HG03571 (cell line): Measurements from ENCODE around the gene INSIG1.

ENCODE experiments used
- ATAC-seq: cut with Tn5 transposase; IDR thresholded peaks from one replicate; pipeline ENCODE4 v1.9.1; 2021; ENCODE audit not compliant: unreplicated experiment

INSIG1 gene

GRCh38 chr7:155284496-155285274 is 13.0 kb upstream of the INSIG1 start:
- no peak for ATAC-seq

DNA sequence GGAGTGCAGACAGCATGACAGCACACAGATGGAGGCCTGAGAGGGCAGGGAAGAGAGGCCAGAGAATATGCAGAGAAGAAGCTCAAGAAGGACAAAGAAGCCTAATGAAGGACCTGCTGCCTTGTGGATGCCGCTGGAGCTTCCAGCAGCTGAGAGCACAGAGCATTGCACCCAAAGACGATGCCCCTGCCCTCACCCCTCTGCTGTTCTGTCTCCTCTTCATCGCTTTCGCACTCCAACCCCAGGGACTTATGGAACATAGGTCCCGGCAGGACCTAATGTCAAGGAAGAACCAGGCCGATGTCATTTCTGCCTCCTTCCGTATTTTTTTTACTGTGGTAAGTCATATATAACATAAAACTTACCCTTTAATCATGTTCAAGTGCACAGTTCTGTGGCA is 12.3 kb upstream of the INSIG1 start:
- no peak for ATAC-seq

- no peak for ATAC-seq
Observed at GRCh38 chr7:155285833-155286232, 11.8 kb upstream of the INSIG1 start.

DNA sequence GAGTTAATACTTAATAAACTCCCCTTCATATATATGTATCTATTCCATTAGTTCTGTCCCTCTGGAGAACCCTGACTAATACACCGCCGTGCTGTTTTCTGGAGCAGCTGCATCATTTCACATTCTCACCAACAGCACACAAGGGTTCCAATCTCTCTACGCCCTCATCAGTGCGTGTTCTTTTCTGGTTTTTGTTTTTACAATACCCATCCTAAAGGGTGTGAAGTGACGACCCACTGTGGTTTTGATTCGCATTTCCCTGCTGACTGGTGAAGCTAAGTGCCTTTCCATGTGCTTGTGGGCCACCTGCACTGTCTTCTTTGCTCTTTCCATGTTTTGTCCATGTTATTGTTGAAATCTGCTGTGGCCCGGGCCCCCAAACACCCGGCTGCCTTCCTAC is 11.0 kb upstream of the INSIG1 start:
- ATAC-seq = no peak

GRCh38 chr7:155287284-155287935 is 10.3 kb upstream of the INSIG1 start:
- no peak for ATAC-seq

DNA sequence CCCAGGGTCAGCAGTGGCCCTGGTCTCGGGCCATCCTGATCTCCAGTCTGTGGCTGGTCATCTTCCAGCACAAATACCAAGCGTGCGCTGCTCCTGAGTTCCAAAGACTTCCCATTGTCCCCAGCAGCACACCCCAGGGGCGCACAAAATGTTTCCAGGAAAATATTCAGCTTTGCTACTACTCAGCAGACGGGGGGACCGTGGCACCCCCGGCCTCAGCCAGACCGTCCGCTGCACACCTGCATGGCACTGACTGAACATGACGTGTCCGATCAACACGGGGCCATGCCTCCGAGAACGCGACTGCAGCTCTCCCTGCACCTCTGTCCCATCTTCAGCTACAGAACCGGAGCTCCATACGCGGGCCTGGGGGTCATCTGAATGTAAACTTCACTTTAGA is 9.6 kb upstream of the INSIG1 start:
- ATAC-seq = no peak

- ATAC-seq = no peak
Observed at GRCh38 chr7:155289107-155289506, 8.6 kb upstream of the INSIG1 start.

GRCh38 chr7:155289949-155290501 is 7.7 kb upstream of the INSIG1 start:
- no peak for ATAC-seq

DNA sequence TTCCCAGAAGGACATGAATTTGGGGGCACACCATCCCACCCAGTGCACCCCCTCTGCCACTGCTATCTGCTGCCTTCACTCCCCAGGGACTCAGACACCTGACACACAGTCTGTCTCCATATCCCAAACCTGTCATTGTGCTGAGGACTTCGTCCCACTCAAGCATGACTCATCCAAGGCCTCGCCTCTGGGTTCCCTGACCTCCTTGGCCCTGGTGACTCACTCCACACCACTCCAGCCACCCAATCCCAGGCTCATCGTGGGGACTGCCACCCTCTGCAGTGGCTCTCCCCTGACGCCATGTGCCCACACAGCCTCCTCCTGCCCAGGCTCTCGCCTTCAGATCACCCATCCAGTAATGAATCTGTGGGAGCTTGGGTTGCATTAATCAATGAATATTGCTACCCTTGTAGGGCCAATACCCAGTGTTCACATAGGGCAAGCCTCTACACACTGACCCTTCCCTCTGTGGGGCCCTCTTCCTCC is 6.6 kb upstream of the INSIG1 start:
- no peak for ATAC-seq

GRCh38 chr7:155291729-155292128 is 5.9 kb upstream of the INSIG1 start:
- no peak for ATAC-seq

DNA sequence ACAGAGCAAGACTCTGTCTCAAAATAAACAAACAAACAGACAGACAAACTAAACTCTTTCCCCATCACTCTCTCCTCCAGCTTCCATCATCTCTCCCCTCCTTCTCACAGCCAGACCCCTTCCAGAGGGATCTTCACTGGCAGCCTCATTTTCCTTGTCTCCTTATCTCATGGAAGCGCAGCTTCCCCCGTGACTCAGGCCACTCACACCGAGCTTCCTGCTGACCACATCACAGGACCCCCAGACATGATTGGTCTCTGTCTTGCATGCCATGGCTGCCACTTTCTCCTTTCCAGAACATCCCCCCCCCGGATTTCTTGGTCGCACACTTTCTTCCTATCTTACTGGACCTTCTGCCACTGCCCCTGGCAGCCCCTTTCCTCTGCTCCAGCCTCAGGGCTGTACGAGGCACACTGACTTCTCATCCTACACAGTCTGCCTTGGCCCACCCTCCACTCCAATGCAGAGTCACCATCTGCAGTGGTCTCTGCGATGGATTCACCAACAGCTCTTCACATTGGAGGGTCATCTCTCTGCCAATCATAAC is 4.9 kb upstream of the INSIG1 start:
- no peak for ATAC-seq

- ATAC-seq = no peak
Observed at GRCh38 chr7:155293721-155294510, 3.8 kb upstream of the INSIG1 start.

DNA sequence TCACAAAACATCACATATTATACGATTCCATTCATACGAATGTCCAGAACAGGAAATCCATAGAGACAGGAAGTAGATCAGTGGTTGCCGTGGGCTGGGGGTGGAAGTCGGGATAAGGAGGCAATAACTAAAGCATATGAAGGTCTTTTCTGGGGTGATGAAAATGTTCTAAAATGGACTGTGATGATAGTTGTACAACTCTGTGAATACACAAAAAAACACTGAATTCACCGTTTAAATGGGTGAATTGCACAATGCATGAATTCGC is 3.2 kb upstream of the INSIG1 start:
- no peak for ATAC-seq

DNA sequence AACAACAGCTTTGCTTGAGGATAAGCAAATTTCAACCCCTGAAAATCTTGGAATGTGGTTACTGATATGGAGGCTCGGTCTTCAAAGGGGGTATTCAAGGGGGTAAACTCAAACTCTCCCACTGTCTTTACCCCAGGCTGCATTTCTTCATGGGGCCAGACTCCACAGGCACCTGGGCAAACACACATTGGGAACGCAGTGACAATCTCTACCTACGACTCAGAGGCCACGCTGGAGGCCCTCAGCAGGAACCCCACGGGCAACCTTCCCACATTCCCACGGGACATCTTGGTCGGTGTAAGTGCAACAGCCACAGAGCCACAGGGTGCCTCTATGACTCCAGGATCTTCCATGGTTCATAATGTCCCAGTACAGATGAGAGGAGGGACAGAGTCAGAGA is 2.2 kb upstream of the INSIG1 start:
- no peak for ATAC-seq

- ATAC-seq = no peak
Observed at GRCh38 chr7:155296006-155296787, 1.5 kb upstream of the INSIG1 start.

- peak; percentile 30 for ATAC-seq
Observed at GRCh38 chr7:155296788-155297516, 726 bp upstream of the INSIG1 start.

DNA sequence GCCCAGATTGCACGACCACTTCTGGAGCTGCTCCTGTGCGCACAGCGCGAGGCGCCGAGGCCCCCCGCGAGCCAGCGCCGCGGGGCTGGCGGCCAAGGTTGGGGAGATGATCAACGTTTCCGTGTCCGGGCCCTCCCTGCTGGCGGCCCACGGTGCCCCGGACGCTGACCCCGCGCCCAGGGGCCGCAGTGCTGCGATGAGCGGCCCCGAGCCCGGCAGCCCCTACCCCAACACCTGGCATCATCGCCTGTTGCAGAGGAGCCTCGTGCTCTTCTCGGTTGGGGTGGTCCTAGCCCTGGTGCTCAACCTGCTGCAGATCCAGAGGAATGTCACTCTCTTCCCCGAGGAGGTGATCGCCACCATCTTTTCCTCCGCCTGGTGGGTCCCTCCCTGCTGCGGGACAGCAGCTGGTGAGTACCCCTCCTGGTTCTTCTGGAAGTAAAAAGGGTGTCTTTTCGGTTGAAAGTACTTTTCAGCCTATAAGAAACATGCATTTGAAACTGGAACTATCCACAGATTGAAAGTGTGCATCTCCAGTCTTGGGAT is 683 bp downstream of the INSIG1 start:
- no peak for ATAC-seq

DNA sequence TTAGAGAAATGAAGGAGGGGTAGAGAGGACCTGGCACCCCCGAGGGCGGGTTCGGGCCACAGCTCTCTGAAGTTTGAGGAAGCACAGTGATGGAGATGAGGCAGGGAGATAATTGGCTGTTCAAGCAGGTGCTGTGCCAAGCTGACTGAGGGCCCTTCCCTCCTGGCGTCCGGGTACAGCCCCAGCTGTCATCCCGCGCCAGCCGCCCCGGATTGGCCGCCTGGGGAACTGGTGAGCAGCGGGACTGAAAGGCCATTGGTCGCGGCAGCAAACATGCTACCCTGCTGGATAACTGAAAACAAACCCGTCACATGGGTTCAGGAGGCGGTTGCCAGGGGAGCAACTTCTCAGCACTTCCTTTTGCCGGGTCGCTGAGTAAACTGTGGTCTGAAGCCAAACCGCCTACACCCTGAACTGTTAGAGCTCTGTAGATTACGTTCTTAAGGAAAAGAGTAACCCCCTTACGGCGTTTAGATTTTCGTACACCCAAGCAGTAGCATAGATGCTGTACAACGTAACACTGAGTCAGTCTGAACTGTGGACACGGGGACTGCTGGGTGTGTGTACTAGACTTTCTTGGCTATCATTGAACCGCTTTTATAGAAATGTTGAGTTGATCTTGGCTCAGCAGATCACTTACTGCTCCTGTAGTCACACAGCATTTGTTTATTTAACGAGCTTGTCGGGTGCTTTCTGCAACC is 1.3 kb downstream of the INSIG1 start:
- ATAC-seq = peak; percentile 63
